HG03442 (cell line): ENCODE data around the gene PTPA.

Experiments used
- ATAC-seq: cut with Tn5 transposase; IDR thresholded peaks from one replicate; pipeline ENCODE4 v1.9.1; 2021; ENCODE audit warnings: mild to moderate bottlenecking, moderate library complexity; ENCODE audit not compliant: unreplicated experiment

PTPA gene

GRCh38 chr9:129081388-129081904 is 29.8 kb upstream of the PTPA start:
- ATAC-seq, result no peak

GRCh38 chr9:129084087-129084486 is 27.1 kb upstream of the PTPA start:
- ATAC-seq, result no peak

DNA sequence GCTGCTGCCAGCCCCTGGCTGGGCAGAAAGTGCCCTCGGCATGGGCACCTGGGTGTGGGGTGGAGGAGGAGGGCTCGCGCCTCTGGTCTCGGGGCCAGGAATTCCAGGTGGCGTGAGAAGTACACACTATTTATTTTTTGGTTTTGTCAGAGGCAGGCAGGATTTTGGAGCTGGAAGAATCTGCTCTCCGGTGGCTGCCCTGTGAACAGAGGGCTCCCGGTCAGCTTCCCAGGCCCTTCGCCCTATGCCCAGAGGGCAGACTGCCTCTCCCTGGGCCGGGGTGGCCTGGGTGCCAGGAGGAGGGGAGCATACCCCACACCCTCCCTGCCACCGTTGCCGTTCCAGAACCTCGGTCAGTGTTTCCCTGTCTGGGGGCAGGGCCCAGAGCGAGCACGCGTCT is 22.0 kb upstream of the PTPA start:
- ATAC-seq, result no peak

- no peak for ATAC-seq
These were observed 17.4 kb upstream of the PTPA start for GRCh38 chr9:129093602-129094386.

- ATAC-seq, result no peak
These were observed 16.6 kb upstream of the PTPA start for GRCh38 chr9:129094387-129095169.

- no peak for ATAC-seq
These were observed 16.0 kb upstream of the PTPA start for GRCh38 chr9:129095170-129095667.

DNA sequence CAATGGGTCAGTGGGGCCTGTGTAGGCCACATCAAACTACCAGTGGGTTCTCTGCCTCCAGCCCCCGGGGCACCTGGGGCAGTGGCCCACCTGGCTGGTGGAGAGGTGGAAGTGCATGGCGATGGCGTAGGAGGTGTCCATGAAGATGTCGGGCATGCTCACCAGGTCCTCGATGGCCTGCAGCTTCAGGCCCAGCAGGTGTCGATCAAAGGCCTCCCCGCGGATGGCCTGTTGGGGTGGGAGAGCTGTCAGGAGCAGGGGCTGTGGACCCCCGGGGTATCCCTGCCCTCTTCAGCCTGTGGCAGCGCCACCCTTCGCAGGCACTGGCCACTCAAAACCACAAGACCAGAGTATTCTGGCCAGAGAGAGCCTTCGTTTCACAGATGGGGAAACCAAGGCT is 15.3 kb upstream of the PTPA start:
- ATAC-seq, result no peak

- no peak for ATAC-seq
These were observed 13.4 kb upstream of the PTPA start for GRCh38 chr9:129097671-129098306.

DNA sequence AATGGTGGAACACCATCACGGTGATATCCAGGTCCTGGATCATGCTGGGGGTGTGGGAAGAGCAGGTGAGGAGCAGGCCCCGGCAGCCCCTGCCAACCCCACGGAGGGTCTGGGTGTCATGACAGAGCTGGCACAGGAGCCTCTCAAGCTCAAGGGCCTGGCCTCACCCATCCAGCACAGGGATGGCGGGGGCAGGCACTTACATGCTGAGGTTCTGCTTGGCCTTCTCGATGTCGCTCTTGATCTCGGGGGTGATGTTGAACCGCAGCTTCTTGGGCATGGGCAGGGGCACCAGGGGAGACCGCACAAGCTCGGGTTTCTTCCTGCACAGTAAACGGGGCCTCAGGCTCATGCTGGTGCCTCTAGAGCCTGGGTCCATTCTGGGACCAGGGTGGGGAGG is 12.9 kb upstream of the PTPA start:
- ATAC-seq, result no peak

- ATAC-seq, result no peak
These were observed 10.6 kb upstream of the PTPA start for GRCh38 chr9:129100383-129101169.

- ATAC-seq, result no peak
These were observed 9.9 kb upstream of the PTPA start for GRCh38 chr9:129101279-129101678.

DNA sequence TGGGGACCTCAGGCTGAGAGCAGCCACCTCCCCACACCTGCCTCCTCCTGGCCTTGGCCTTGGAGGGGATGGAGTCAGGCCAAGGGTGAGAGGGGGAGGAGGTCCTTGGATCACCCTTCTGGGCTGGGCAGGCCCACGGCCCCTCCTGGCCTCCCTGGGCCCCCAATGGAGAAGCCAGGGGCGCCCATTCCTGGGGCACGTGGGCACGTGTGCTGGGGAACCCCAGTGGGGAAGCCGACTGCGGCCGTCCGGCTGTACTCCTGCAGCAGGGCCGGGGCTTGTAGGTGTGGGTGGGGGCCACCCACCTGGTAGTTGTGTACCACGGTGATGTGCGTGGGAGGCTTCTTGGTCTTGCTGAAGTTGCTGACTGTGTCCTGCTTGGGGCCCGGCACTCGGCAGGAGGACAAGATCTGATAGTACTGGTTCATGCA is 9.1 kb upstream of the PTPA start:
- no peak for ATAC-seq

DNA sequence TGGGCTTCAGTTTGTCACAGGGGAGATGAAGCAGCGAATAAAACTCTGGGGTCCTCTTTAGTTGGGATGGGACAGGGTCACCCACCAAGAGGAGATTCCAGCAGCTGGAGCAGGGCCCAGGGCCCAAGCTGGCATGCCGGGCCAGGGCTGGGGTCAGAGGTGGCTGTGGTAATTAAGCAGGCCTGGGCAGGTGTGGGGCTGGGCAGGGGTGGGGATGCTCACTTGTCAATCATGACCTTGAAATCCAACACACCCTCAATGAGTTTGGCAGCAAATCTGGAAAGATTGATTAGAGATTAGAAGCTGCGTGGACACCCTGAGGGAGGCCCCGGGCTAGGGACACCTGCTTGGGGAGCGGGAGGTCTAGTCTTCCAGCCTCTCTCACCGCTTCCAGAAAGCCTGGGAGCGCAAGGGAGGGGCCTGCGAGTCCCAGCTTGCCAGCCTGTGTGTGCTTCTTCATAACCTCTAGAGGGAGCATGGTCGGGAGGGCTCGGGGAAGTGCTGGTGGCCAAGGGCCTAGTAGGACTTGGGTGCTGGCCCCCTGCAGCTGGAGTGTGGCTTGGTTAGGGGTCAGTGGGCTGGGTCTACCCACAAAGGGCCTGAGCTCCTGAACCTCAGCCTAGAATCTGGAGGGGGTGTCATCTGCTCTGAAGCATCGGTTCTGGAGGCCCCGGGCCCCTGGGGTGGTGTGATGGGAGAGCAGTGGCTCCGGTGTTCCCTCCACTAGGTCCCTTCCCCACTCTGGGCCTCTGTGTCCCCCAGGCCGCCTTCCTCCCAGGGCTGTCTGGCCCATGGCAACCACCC is 8.2 kb upstream of the PTPA start:
- no peak for ATAC-seq

- ATAC-seq, result no peak
These were observed 7.6 kb upstream of the PTPA start for GRCh38 chr9:129103595-129103965.

DNA sequence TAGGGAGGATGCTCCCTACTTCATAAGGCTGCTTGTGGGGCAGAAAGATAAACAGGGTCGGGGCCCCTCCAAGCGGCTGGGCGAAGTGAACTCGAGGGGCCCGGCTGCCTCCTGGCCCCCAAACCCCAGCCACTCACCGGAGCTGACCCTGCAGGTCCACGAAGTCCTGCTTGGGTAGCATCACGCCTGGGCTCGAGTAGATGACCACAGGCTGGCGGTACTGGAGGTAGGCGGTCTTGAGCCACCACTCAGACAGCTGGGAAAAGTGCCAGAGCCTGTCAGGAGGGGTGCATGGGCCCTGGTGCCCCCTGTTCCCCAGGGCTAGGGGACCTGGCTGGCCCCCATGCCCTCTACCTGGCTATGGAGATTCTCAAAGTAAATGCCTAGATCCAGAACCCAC is 7.2 kb upstream of the PTPA start:
- ATAC-seq, result no peak

DNA sequence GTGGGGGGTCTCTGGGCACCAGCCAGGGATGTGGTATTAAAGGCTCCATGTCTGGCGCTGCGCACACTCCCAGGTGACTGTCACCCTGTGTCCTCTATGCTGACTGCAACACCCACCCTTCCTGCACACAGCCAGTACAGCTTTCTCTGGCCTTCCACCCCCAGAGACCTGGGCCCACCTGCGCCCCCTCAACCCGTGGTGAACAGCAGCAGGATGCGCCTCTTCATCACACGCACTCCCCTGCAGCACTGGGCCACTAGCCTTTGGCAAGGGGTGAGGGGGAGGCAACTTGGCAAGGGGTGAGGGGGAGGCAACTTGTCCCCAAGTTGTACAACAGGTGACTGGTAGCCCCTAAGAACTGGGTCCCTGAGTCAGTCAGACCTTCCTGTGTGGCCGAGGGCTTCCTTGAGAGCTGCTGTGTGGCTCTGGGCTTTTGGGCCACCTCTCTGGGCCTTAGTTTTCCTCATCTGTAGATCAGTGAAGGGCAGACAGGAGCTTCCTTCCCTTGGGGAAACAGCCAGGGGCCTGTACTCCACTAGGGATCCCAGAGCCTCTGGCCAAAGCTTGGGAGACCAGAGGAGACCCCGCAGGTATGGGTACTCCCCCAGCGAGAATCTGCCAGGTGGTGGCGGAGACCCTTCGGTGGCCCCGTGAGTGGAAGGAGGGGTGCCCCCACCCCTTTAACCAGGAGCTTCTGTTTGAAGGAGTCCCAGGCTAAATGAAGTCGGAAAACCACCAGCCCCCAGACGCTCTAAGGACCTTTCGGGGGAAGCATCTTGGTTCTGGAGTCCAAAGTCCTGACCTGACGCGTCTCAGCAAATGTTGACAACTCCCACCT is 5.1 kb upstream of the PTPA start:
- ATAC-seq, result no peak

GRCh38 chr9:129107651-129108050 is 3.6 kb upstream of the PTPA start:
- ATAC-seq, result no peak

DNA sequence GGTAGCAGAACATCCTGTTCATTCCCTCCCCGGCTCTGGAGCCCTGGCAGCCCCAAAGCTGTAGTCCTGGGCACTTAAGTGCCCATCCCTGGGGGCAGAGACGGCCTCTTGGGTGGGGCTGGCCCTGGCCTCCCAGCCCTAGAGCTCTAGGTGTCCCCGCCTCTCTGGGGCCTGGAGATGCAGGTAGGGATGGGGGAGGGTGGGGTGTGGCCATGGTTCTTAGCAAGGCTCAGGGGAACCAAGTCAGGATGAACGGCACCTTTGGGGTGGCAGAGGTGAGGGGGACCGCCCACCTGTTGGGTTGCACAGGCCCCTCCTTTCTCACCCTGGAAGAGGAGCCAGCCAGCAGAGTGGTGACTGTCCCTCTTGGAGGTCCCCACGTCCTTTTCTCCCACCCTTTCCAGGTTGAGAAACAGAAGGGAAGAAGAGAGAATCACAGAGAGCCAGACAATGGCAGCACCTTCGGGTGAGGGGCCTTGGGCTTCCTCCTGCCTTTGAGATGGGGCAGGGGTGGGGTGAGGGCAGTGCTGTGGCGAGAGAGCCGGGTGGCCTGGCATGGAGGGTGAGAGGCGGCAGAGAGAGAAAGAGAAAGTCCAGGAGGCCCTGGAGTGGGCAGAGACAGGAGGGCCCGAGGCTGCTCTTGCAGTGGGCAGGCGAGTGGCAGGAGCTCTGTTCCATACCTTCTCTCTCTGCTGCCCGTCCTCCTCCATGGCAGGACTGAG is 3.0 kb upstream of the PTPA start:
- no peak for ATAC-seq
